ENCODE data around the gene SP110. TPM values are rescaled to one million over a fixed set of nuclear protein-coding genes. Genes with fewer than 3 reads are reported as not detected.
A peak's percentile ranks its signal among the peaks of the same experiment; 100 is the strongest.
"Not testable (repeated sequence)": the region's sequence is repeated elsewhere in the genome, so short reads cannot be mapped to it uniquely, and the experiment has no call there.

The SP110 gene
- total RNA-seq, 1 experiment from 2014 or later = 0.75 TPM

GRCh38 chr2:230267059-230267458 lies 47.3 kb upstream of the SP110 start:
- H3K27me3 Mint-ChIP-seq (ENCODE audit: insufficient read depth, unreplicated experiment) = peaks cover 7% of the 10 kb centered on the region
- no peak overlapping the region for H3K27ac Mint-ChIP-seq (ENCODE audit: unreplicated experiment)
- H3K9me3 Mint-ChIP-seq (ENCODE audit: unreplicated experiment) = peaks cover 14% of the 10 kb centered on the region
- no peaks in the 10 kb centered on the region for H3K36me3 Mint-ChIP-seq (ENCODE audit: insufficient read depth, unreplicated experiment)
- H3K4me3 Mint-ChIP-seq (ENCODE audit: unreplicated experiment) = no peak overlapping the region
- intact Hi-C loops (cut with micrococcal nuclease; ENCODE audit: unreplicated experiment) = no loop called here
- ChIA-PET CTCF (no interaction called here), POLR2A (interaction anchor here (0.6 kb wide), 1 partner anchor 345 kb away, joined by 5 read pairs; the partner anchor contains the start of gene TRIP12)
- Histone ChIP-seq H3K4me1 (no peaks in the 10 kb centered on the region), H3K4me3 (ENCODE audit: low read depth, low read length) (no peak overlapping the region), H3K36me3 (ENCODE audit: control insufficient read depth, insufficient read depth, low read length) (no peaks in the 10 kb centered on the region), H3K27me3 (replicated peaks; ENCODE audit: control insufficient read depth, insufficient read depth, low read length) (no peaks in the 10 kb centered on the region), H3K9me3 (no peaks in the 10 kb centered on the region)
- no peaks in the 10 kb centered on the region for H3K4me1 Mint-ChIP-seq (ENCODE audit: low read depth, unreplicated experiment)
- no peak for TF ChIP-seq CTCF (IDR thresholded peaks at IDR 0.05; ENCODE audit: insufficient read depth in 1 of 2, low read depth in 1 of 2, low read length in 1 of 2, severe bottlenecking in 1 of 2, unreplicated experiment in 1 of 2)
- DNase-seq = no peak
- no TSS peak for BruUV-seq (replicated peaks)

- DNase-seq = no peak
- intact Hi-C loops (cut with micrococcal nuclease; ENCODE audit: unreplicated experiment) = no loop called here
- no peaks in the 10 kb centered on the region for H3K36me3 Mint-ChIP-seq (ENCODE audit: insufficient read depth, unreplicated experiment)
- no peak for TF ChIP-seq CTCF (IDR thresholded peaks at IDR 0.05; ENCODE audit: insufficient read depth in 1 of 2, low read depth in 1 of 2, low read length in 1 of 2, severe bottlenecking in 1 of 2, unreplicated experiment in 1 of 2)
- no peak overlapping the region for H3K4me3 Mint-ChIP-seq (ENCODE audit: unreplicated experiment)
- H3K9me3 ChIP-seq = no peaks in the 10 kb centered on the region
- POLR2A ChIA-PET = interaction anchor here (0.6 kb wide), 1 partner anchor 345 kb away, joined by 5 read pairs; the partner anchor contains the start of gene TRIP12
- no peak overlapping the region for H3K27ac Mint-ChIP-seq (ENCODE audit: unreplicated experiment)
- H3K9me3 Mint-ChIP-seq (ENCODE audit: unreplicated experiment) = peaks cover 10% of the 10 kb centered on the region
- peaks cover 7% of the 10 kb centered on the region for H3K27me3 Mint-ChIP-seq (ENCODE audit: insufficient read depth, unreplicated experiment)
- no peaks in the 10 kb centered on the region for H3K4me1 Mint-ChIP-seq (ENCODE audit: low read depth, unreplicated experiment)
- no TSS peak for BruUV-seq (replicated peaks)
- no peaks in the 10 kb centered on the region for H3K4me1 ChIP-seq
- CTCF ChIA-PET = no interaction called here
- no peaks in the 10 kb centered on the region for H3K36me3 ChIP-seq (ENCODE audit: control insufficient read depth, insufficient read depth, low read length)
- H3K27me3 ChIP-seq (replicated peaks; ENCODE audit: control insufficient read depth, insufficient read depth, low read length) = no peaks in the 10 kb centered on the region
- no peak overlapping the region for H3K4me3 ChIP-seq (ENCODE audit: low read depth, low read length)
Measured at GRCh38 chr2:230266638-230267037, 46.9 kb upstream of the SP110 start.

GRCh38 chr2:230264945-230265344 lies 45.2 kb upstream of the SP110 start:
- H3K27ac Mint-ChIP-seq (ENCODE audit: unreplicated experiment); POLR2A ChIA-PET; H3K4me3 Mint-ChIP-seq (ENCODE audit: unreplicated experiment); H3K27me3 Mint-ChIP-seq (ENCODE audit: insufficient read depth, unreplicated experiment); H3K36me3 Mint-ChIP-seq (ENCODE audit: insufficient read depth, unreplicated experiment); intact Hi-C loops (cut with micrococcal nuclease; ENCODE audit: unreplicated experiment); H3K9me3 Mint-ChIP-seq (ENCODE audit: unreplicated experiment); H3K4me1 Mint-ChIP-seq (ENCODE audit: low read depth, unreplicated experiment); H3K4me1 ChIP-seq; H3K4me3 ChIP-seq (ENCODE audit: low read depth, low read length); H3K36me3 ChIP-seq (ENCODE audit: control insufficient read depth, insufficient read depth, low read length); H3K9me3 ChIP-seq; BruUV-seq (replicated peaks); H3K27me3 ChIP-seq (replicated peaks; ENCODE audit: control insufficient read depth, insufficient read depth, low read length): not testable (repeated sequence)
- CTCF ChIA-PET = interaction anchor here (0.5 kb wide), 1 partner anchor 130 kb away, joined by 3 read pairs; no protein-coding TSS in a partner anchor
- peak; percentile 13 to 56 for DNase-seq

GRCh38 chr2:230262246-230262645 lies 42.5 kb upstream of the SP110 start:
- H3K9me3 Mint-ChIP-seq (ENCODE audit: unreplicated experiment) = no peaks in the 10 kb centered on the region
- no peak for TF ChIP-seq CTCF (IDR thresholded peaks at IDR 0.05; ENCODE audit: insufficient read depth in 1 of 2, low read depth in 1 of 2, low read length in 1 of 2, severe bottlenecking in 1 of 2, unreplicated experiment in 1 of 2)
- DNase-seq = no peak
- Histone ChIP-seq H3K4me3 (ENCODE audit: low read depth, low read length) (no peak overlapping the region), H3K27me3 (replicated peaks; ENCODE audit: control insufficient read depth, insufficient read depth, low read length) (no peaks in the 10 kb centered on the region), H3K4me1 (no peaks in the 10 kb centered on the region), H3K36me3 (ENCODE audit: control insufficient read depth, insufficient read depth, low read length) (no peaks in the 10 kb centered on the region), H3K9me3 (no peaks in the 10 kb centered on the region)
- no peaks in the 10 kb centered on the region for H3K36me3 Mint-ChIP-seq (ENCODE audit: insufficient read depth, unreplicated experiment)
- intact Hi-C loops (cut with micrococcal nuclease; ENCODE audit: unreplicated experiment) = no loop called here
- H3K4me1 Mint-ChIP-seq (ENCODE audit: low read depth, unreplicated experiment) = peaks cover 2% of the 10 kb centered on the region
- H3K27me3 Mint-ChIP-seq (ENCODE audit: insufficient read depth, unreplicated experiment) = peaks cover under 1% of the 10 kb centered on the region
- no TSS peak for BruUV-seq (replicated peaks)
- no peak overlapping the region for H3K27ac Mint-ChIP-seq (ENCODE audit: unreplicated experiment)
- CTCF ChIA-PET = no interaction called here
- POLR2A ChIA-PET = no interaction called here
- H3K4me3 Mint-ChIP-seq (ENCODE audit: unreplicated experiment) = no peak overlapping the region

Measured in Caco-2 (cell line).